Neuronal stem cell (in vitro differentiated cells): ENCODE results near the gene COL5A2.

ENCODE experiments used
- DNase-seq: peaks from one replicate; pipeline ENCODE4 v3.0.0-alpha.2; 2013; ENCODE audit warnings: low spot score
- H2AFZ ChIP-seq: one replicate; pipeline ENCODE4 v1.6.1; 2013; ENCODE audit warnings: mild to moderate bottlenecking, low read length, inconsistent platforms
- H2AK5ac ChIP-seq: 2 replicates; pipeline ENCODE4 v1.6.1; 2013; ENCODE audit warnings: low read depth, mild to moderate bottlenecking, inconsistent platforms, low read length, moderate library complexity, mixed read lengths
- H2BK120ac ChIP-seq: 2 replicates; pipeline ENCODE4 v1.6.1; 2013; ENCODE audit warnings: low read depth, mild to moderate bottlenecking, inconsistent platforms, low read length, moderate library complexity, mixed read lengths
- H2BK12ac ChIP-seq: one replicate; pipeline ENCODE4 v1.6.1; 2013; ENCODE audit warnings: low read length, inconsistent platforms
- H2BK15ac ChIP-seq: 2 replicates; pipeline ENCODE4 v1.6.1; 2013; ENCODE audit warnings: mild to moderate bottlenecking, low read length, inconsistent platforms, mixed read lengths
- H2BK5ac ChIP-seq: one replicate; pipeline ENCODE4 v1.6.1; 2013; ENCODE audit warnings: inconsistent platforms, mild to moderate bottlenecking, low read length, moderate library complexity
- H3K14ac ChIP-seq: one replicate; pipeline ENCODE4 v1.6.1; 2013; ENCODE audit warnings: low read length, inconsistent platforms
- H3K18ac ChIP-seq: 2 replicates; pipeline ENCODE4 v1.6.1; 2013; ENCODE audit warnings: low read length, inconsistent platforms
- H3K23ac ChIP-seq: 2 replicates; pipeline ENCODE4 v1.6.1; 2013; ENCODE audit warnings: low read depth, mild to moderate bottlenecking, mixed read lengths, low read length, inconsistent platforms; ENCODE audit not compliant: poor library complexity
- H3K27ac ChIP-seq: replicated peaks from 3 replicates; pipeline ENCODE4 v1.5.1; 2013; ENCODE audit warnings: low read length, inconsistent platforms
- H3K27me3 ChIP-seq, 3 experiments: 2 replicates each; pipeline ENCODE4 v1.6.1; 2013; ENCODE audit warnings: low read length in 3 of 3, mild to moderate bottlenecking in 2 of 3, inconsistent platforms in 1 of 3, low read depth in 1 of 3, mixed read lengths in 1 of 3, moderate library complexity in 1 of 3; ENCODE audit not compliant: control insufficient read depth in 3 of 3, insufficient read depth in 3 of 3
- H3K36me3 ChIP-seq, 2 donors: replicated peaks in 1 of 2; 2 replicates each; pipeline ENCODE4 v1.6.1; 2013; ENCODE audit warnings: low read length in 2 of 2; ENCODE audit not compliant: control insufficient read depth in 2 of 2, insufficient read depth in 2 of 2
- H3K4ac ChIP-seq: 2 replicates; pipeline ENCODE4 v1.6.1; 2013; ENCODE audit warnings: inconsistent platforms, mild to moderate bottlenecking, low read length, moderate library complexity
- H3K4me1 ChIP-seq, 2 donors: 1 replicate in 1 of 2; 2 replicates in 1 of 2; pipeline ENCODE4 v1.6.1; 2013; ENCODE audit warnings: low read length in 2 of 2, low read depth in 1 of 2; ENCODE audit not compliant: control insufficient read depth in 2 of 2, insufficient read depth in 1 of 2
- H3K4me2 ChIP-seq: one replicate; pipeline ENCODE4 v1.6.1; 2013; ENCODE audit warnings: mild to moderate bottlenecking, low read length, inconsistent platforms; ENCODE audit not compliant: insufficient read depth, poor library complexity, severe bottlenecking
- H3K4me3 ChIP-seq, 2 donors: 2 replicates each; pipeline ENCODE4 v1.5.1; 2013; ENCODE audit warnings: low read length in 2 of 2, mild to moderate bottlenecking in 2 of 2, inconsistent platforms in 1 of 2, moderate library complexity in 1 of 2
- H3K79me1 ChIP-seq: one replicate; pipeline ENCODE4 v1.6.1; 2013; ENCODE audit warnings: low read depth, mild to moderate bottlenecking, inconsistent platforms, low read length, moderate library complexity
- H3K9ac ChIP-seq: one replicate; pipeline ENCODE4 v1.6.1; 2013; ENCODE audit warnings: mild to moderate bottlenecking, low read depth, low read length, inconsistent platforms; ENCODE audit not compliant: poor library complexity
- H3K9me3 ChIP-seq, 2 donors: replicated peaks in 1 of 2; 2 replicates each; pipeline versions ENCODE3 to v1.6.1; 2013; ENCODE audit warnings: low read length in 2 of 2, mild to moderate bottlenecking in 2 of 2, inconsistent platforms in 1 of 2, low read depth in 1 of 2, mixed read lengths in 1 of 2, moderate library complexity in 1 of 2; ENCODE audit not compliant: control insufficient read depth in 2 of 2, insufficient read depth in 1 of 2
- H4K8ac ChIP-seq: one replicate; pipeline ENCODE4 v1.6.1; 2013; ENCODE audit warnings: low read depth, mild to moderate bottlenecking, inconsistent platforms, low read length, moderate library complexity
- H4K91ac ChIP-seq: one replicate; pipeline ENCODE4 v1.6.1; 2013; ENCODE audit warnings: low read length, low read depth, mild to moderate bottlenecking, inconsistent platforms; ENCODE audit not compliant: poor library complexity
- WGBS, 2 donors: extraction: QIAGEN DNeasy Blood & Tissue Kit; methylation state at CpG; one replicate each; pipeline ENCODE4 v1.1.7; 2013; ENCODE audit warnings: missing lambda C conversion rate in 2 of 2, mixed read lengths in 1 of 2; ENCODE audit not compliant: insufficient read length in 2 of 2, insufficient replicate concordance in 1 of 2; ENCODE audit errors: extremely low coverage in 2 of 2; 5-methylcytosine and 5-hydroxymethylcytosine counted together
- small RNA-seq: library from polyadenylated mRNA; stranded (forward); fragments of <200 nt; extraction: miRNeasy Mini kit (QIAGEN cat#:217004); gene quantifications from one replicate; pipeline ENCODE3, GENCODE V24; 2013; ENCODE audit not compliant: insufficient read depth

Gene COL5A2

DNA sequence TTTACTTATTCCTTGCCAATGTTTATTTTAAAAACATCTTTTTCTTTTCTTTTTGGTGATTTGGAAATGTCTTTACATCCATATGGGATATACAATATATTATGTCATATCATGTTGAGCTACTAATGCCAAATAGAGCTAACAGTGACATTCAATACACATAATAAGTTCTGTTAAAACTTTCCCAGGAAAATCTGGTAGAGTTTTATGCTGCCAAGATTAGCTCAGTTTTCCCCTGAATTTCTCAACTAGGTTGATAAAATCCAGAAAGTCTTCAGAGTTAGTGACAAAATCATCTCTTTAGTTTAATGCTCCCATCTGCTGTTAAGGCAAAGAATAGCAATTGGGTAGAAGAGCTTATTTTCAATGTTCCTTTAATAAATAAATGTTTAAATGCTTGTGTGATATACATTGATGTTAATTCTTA lies 195.5 kb downstream of the COL5A2 start:
- no peak overlapping the region for H2AFZ ChIP-seq
- no peak overlapping the region for H3K14ac ChIP-seq
- H3K4me3 ChIP-seq: no peak overlapping the region
- no peak overlapping the region for H3K18ac ChIP-seq
- peaks cover 0 to 8% of the 10 kb centered on the region in 2 donors for H3K4me1 ChIP-seq
- no peak overlapping the region for H2BK12ac ChIP-seq
- no peak overlapping the region for H2BK15ac ChIP-seq
- H4K8ac ChIP-seq: no peak overlapping the region
- no peak overlapping the region for H3K27ac ChIP-seq
- H3K23ac ChIP-seq: no peak overlapping the region
- no peak overlapping the region for H2BK120ac ChIP-seq
- no peaks in the 10 kb centered on the region for H3K27me3 ChIP-seq
- no peaks in the 10 kb centered on the region for H3K79me1 ChIP-seq
- H3K36me3 ChIP-seq: no peaks in the 10 kb centered on the region
- H3K9ac ChIP-seq: no peak overlapping the region
- no peak overlapping the region for H3K4ac ChIP-seq
- no peaks in the 10 kb centered on the region for H3K9me3 ChIP-seq
- no peak overlapping the region for H3K4me2 ChIP-seq
- H4K91ac ChIP-seq: no peak overlapping the region
- no peak for DNase-seq
- no peak overlapping the region for H2AK5ac ChIP-seq
- H2BK5ac ChIP-seq: no peak overlapping the region

DNA sequence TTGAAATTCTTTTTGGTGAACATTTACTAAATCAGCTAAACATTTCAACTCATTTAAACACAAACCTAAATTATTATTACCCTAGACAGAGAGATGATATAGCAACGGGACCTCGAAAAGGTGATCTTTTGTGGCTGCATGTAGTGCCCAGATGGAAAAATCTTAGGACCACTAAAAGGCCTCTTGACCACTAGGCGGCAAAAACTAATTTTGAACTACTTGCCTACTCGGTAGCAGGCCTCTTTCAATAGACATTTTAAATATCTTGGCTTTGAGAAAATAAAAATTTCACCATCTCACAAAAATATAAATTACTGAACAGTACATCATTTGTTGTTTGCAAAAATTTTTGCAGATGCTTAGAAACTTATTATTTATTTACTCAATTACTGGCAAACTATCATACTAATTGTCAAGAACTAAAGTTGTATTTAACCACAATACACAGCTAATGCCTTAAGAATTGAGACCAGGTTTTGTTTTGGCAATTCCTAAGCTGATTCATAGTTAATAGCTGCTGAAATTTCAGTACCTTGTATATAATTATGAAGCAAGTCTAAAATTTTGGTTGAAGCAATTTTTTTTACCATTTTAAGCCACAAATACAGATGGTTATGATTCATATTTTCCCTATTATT lies 196.0 kb downstream of the COL5A2 start:
- H3K9me3 ChIP-seq: no peaks in the 10 kb centered on the region
- H3K4me1 ChIP-seq: peaks cover 0 to 13% of the 10 kb centered on the region in 2 donors
- no peak overlapping the region for H3K4me2 ChIP-seq
- no peak overlapping the region for H3K18ac ChIP-seq
- H2BK15ac ChIP-seq: no peak overlapping the region
- no peak for DNase-seq
- no peak overlapping the region for H3K9ac ChIP-seq
- no peak overlapping the region for H4K8ac ChIP-seq
- no peak overlapping the region for H2AK5ac ChIP-seq
- H3K14ac ChIP-seq: no peak overlapping the region
- no peak overlapping the region for H3K23ac ChIP-seq
- no peak overlapping the region for H2AFZ ChIP-seq
- no peak overlapping the region for H4K91ac ChIP-seq
- no peaks in the 10 kb centered on the region for H3K79me1 ChIP-seq
- WGBS, 2 donors: no CpG with 5 or more reads among the region's 4 CpGs
- H3K4me3 ChIP-seq: no peak overlapping the region
- no peak overlapping the region for H2BK120ac ChIP-seq
- no peaks in the 10 kb centered on the region for H3K36me3 ChIP-seq
- no peak overlapping the region for H2BK12ac ChIP-seq
- H3K4ac ChIP-seq: no peak overlapping the region
- no peaks in the 10 kb centered on the region for H3K27me3 ChIP-seq
- no peak overlapping the region for H2BK5ac ChIP-seq
- H3K27ac ChIP-seq: no peak overlapping the region

Small RNAs within 50 kb of the gene (small RNA-seq; reads per million reads assigned to genes)
- 8.7 reads per million, percentile 50 among the genes with 10 or more reads in this experiment for gene MIR3129
